Stimulated activated CD4-positive, alpha-beta T cell treated with anti-CD3 and anti-CD28 coated beads, Interleukin-2, amount 100 ng/mL, for 24 hours (primary cell): ENCODE results near the gene APOC1.
"Not testable (repeated sequence)": the region's sequence is repeated elsewhere in the genome, so short reads cannot be mapped to it uniquely, and the experiment has no call there.

Experiments used
- DNase-seq, 2 donors: peaks; one replicate each; pipeline ENCODE4 v3.0.0-alpha.2; 2020

The APOC1 gene

GRCh38 chr19:44914433-44915206 lies at the start of gene APOC1:
Gene APOC1, plus strand, starts transcription at chr19:44914608. Its CDS starts 284 bp downstream, at chr19:44914892.
- DNase-seq = peak; percentile 79 to 82

- no peak for DNase-seq
Observed at GRCh38 chr19:44865196-44865767, 49.1 kb upstream of the APOC1 start.

- DNase-seq = no peak
Observed at GRCh38 chr19:44866664-44867063, 47.7 kb upstream of the APOC1 start.

- DNase-seq = no peak
Observed at GRCh38 chr19:44867578-44867977, 46.8 kb upstream of the APOC1 start.

- DNase-seq = no peak
Observed at GRCh38 chr19:44869733-44870470, 44.5 kb upstream of the APOC1 start.

GRCh38 chr19:44871809-44872208 lies 42.6 kb upstream of the APOC1 start:
- no peak for DNase-seq

GRCh38 chr19:44872661-44873060 lies 41.7 kb upstream of the APOC1 start:
- no peak for DNase-seq

GRCh38 chr19:44874317-44874716 lies 40.1 kb upstream of the APOC1 start:
- DNase-seq = no peak

GRCh38 chr19:44875666-44876451 lies 38.5 kb upstream of the APOC1 start:
- no peak for DNase-seq

- no peak for DNase-seq
Observed at GRCh38 chr19:44876930-44877535, 37.4 kb upstream of the APOC1 start.

- DNase-seq = no peak
Observed at GRCh38 chr19:44878120-44878865, 36.1 kb upstream of the APOC1 start.

- no peak for DNase-seq
Observed at GRCh38 chr19:44879309-44880065, 34.9 kb upstream of the APOC1 start.

GRCh38 chr19:44882063-44882462 lies 32.3 kb upstream of the APOC1 start:
- DNase-seq = no peak

GRCh38 chr19:44882619-44883397 lies 31.6 kb upstream of the APOC1 start:
- not testable (repeated sequence) for DNase-seq

- DNase-seq = no peak
Observed at GRCh38 chr19:44883922-44884321, 30.5 kb upstream of the APOC1 start.

- DNase-seq = no peak
Observed at GRCh38 chr19:44884566-44884965, 29.8 kb upstream of the APOC1 start.

GRCh38 chr19:44886141-44886540 lies 28.3 kb upstream of the APOC1 start:
- DNase-seq = no peak

- no peak for DNase-seq
Observed at GRCh38 chr19:44887648-44888047, 26.8 kb upstream of the APOC1 start.

GRCh38 chr19:44888335-44888734 lies 26.1 kb upstream of the APOC1 start:
- DNase-seq = not testable (repeated sequence)

- no peak for DNase-seq
Observed at GRCh38 chr19:44889830-44890365, 24.5 kb upstream of the APOC1 start.
